ENCODE data around the gene RYR2.
A peak's percentile ranks its signal among the peaks of the same experiment; 100 is the strongest.
"Not testable (repeated sequence)": the region's sequence is repeated elsewhere in the genome, so short reads cannot be mapped to it uniquely, and the experiment has no call there.

The RYR2 gene

GRCh38 chr1:237091691-237092090, 49.7 kb downstream of the RYR2 start:
- DNase-seq, result no peak

- peak; percentile 68 for DNase-seq
Measured at GRCh38 chr1:237093691-237094090, 51.7 kb downstream of the RYR2 start.

- DNase-seq, result no peak
Measured at GRCh38 chr1:237098541-237098940, 56.6 kb downstream of the RYR2 start.

GRCh38 chr1:237103021-237103420, 61.0 kb downstream of the RYR2 start:
- no peak for DNase-seq

GRCh38 chr1:237104096-237104495, 62.1 kb downstream of the RYR2 start:
- DNase-seq, result no peak

GRCh38 chr1:237105826-237106225, 63.8 kb downstream of the RYR2 start:
- no peak for DNase-seq

- no peak for DNase-seq
Measured at GRCh38 chr1:237108297-237109040, 66.5 kb downstream of the RYR2 start.

GRCh38 chr1:237111807-237112206, 69.8 kb downstream of the RYR2 start:
- no peak for DNase-seq

GRCh38 chr1:237112663-237113062, 70.7 kb downstream of the RYR2 start:
- DNase-seq, result no peak

GRCh38 chr1:237115035-237115434, 73.1 kb downstream of the RYR2 start:
- DNase-seq, result no peak

GRCh38 chr1:237119091-237119490, 77.1 kb downstream of the RYR2 start:
- no peak for DNase-seq

GRCh38 chr1:237120683-237121082, 78.7 kb downstream of the RYR2 start:
- DNase-seq, result no peak

- no peak for DNase-seq
Measured at GRCh38 chr1:237124856-237125462, 83.0 kb downstream of the RYR2 start.

GRCh38 chr1:237126180-237126579, 84.2 kb downstream of the RYR2 start:
- DNase-seq, result no peak

- DNase-seq, result not testable (repeated sequence)
Measured at GRCh38 chr1:237127301-237127700, 85.3 kb downstream of the RYR2 start.

GRCh38 chr1:237133921-237134320, 91.9 kb downstream of the RYR2 start:
- no peak for DNase-seq

GRCh38 chr1:237134929-237135328, 92.9 kb downstream of the RYR2 start:
- DNase-seq, result no peak

- no peak for DNase-seq
Measured at GRCh38 chr1:237138551-237138950, 96.6 kb downstream of the RYR2 start.

- DNase-seq, result no peak
Measured at GRCh38 chr1:237139732-237140131, 97.7 kb downstream of the RYR2 start.

- DNase-seq, result no peak
Measured at GRCh38 chr1:237140986-237141385, 99.0 kb downstream of the RYR2 start.

GRCh38 chr1:237141502-237141901, 99.5 kb downstream of the RYR2 start:
- DNase-seq, result no peak

GRCh38 chr1:237145379-237146135, 103.6 kb downstream of the RYR2 start:
- no peak for DNase-seq

- DNase-seq, result peak; percentile 67
Measured at GRCh38 chr1:237146241-237146640, 104.3 kb downstream of the RYR2 start.

- DNase-seq, result no peak
Measured at GRCh38 chr1:237149857-237150256, 107.9 kb downstream of the RYR2 start.
